GM12878 (cell line): Measurements from ENCODE around the gene SYNPO. TPM values are rescaled to one million over a fixed set of nuclear protein-coding genes. Genes with fewer than 3 reads are reported as not detected.

ENCODE experiments used
- ATAC-seq: fragments of 200-7000 bp; cut with Tn5 transposase; 3 replicates; pipeline ENCODE4 v1.9.1; 2020; ENCODE audit warnings: mild to moderate bottlenecking, moderate library complexity
- BruUV-seq: library from RNA; stranded (reverse); fragments of 400-500 nt; replicated peaks from 2 replicates; lab custom pipeline; 2021; lab: Mats Ljungman, UMichigan
- CTCF ChIA-PET: fragments of 300-600 bp; sonication (Branson Sonifier 250); formaldehyde crosslinking; extraction: SDS; loops from one replicate; lab custom pipeline; 2021; ENCODE audit warnings: inconsistent platforms; lab: Yijun Ruan, JAX
- POLR2A ChIA-PET: fragments of 350-600 bp; formaldehyde crosslinking; extraction: SDS; loops from one replicate; lab custom pipeline; 2021; ENCODE audit warnings: inconsistent platforms; lab: Charles Lee
- RAD21 ChIA-PET: fragments of 300-600 bp; sonication (Branson Sonifier 250); formaldehyde crosslinking; loops from one replicate; lab custom pipeline; 2023; ENCODE audit warnings: antibody characterized with exemption; ENCODE audit not compliant: unreplicated experiment; lab: Charles Lee
- SMC1A ChIA-PET: fragments of 300-600 bp; sonication (Branson Sonifier 250); formaldehyde crosslinking; loops from one replicate; lab custom pipeline; 2023; ENCODE audit not compliant: unreplicated experiment, uncharacterized antibody; lab: Charles Lee
- DNase-seq: peaks from one replicate; pipeline ENCODE4 v3.0.0-alpha.2; 2011; ENCODE audit warnings: low read depth, low spot score
- FAIRE-seq: peaks from 3 replicates; lab custom pipeline; 2011; peaks lifted over from hg19 to GRCh38; lab: Jason Lieb, UNC
- H2AFZ ChIP-seq: 2 replicates; pipeline ENCODE4 v1.6.0; 2011; ENCODE audit warnings: low read depth, low read length, control low read depth; ENCODE audit not compliant: control insufficient read depth
- H3K27ac ChIP-seq: 2 replicates; pipeline ENCODE4 v1.5.1; 2011; ENCODE audit warnings: control low read depth; ENCODE audit not compliant: control insufficient read depth, insufficient read depth
- H3K27me3 ChIP-seq, 2 experiments: replicated peaks in 1 of 2; 2 replicates each; pipeline versions ENCODE4 v1.6.0 to v1.6.1; 2011; ENCODE audit warnings: low read length in 1 of 2; ENCODE audit not compliant: control insufficient read depth in 2 of 2, insufficient read depth in 2 of 2
- H3K36me3 ChIP-seq, 2 experiments: 2 replicates each; pipeline ENCODE4 v1.5.1; 2011; ENCODE audit warnings: low read length in 1 of 2; ENCODE audit not compliant: control insufficient read depth in 2 of 2, insufficient read depth in 2 of 2
- H3K4me1 ChIP-seq: 2 replicates; pipeline ENCODE4 v1.6.1; 2011; ENCODE audit warnings: mild to moderate bottlenecking, low read length, moderate library complexity, mixed read lengths; ENCODE audit not compliant: control insufficient read depth, insufficient read depth
- H3K4me2 ChIP-seq: 2 replicates; pipeline ENCODE4 v1.6.0; 2011; ENCODE audit warnings: control low read depth; ENCODE audit not compliant: control insufficient read depth, insufficient read depth
- H3K4me3 ChIP-seq: fragments of 200-600 bp; sonication (generic); 2 replicates; pipeline ENCODE4 v1.5.1; 2016
- H3K79me2 ChIP-seq: 2 replicates; pipeline ENCODE4 v1.6.0; 2011; ENCODE audit warnings: low read length; ENCODE audit not compliant: control insufficient read depth, insufficient read depth
- H3K9ac ChIP-seq: 2 replicates; pipeline ENCODE4 v1.8.0; 2011; ENCODE audit warnings: low read length, control low read depth, mixed read lengths; ENCODE audit not compliant: control insufficient read depth, insufficient read depth
- H3K9me3 ChIP-seq: replicated peaks from 3 replicates; pipeline ENCODE4 v1.5.1; 2011; ENCODE audit warnings: mild to moderate bottlenecking, low read length; ENCODE audit not compliant: control insufficient read depth, insufficient read depth
- H4K20me1 ChIP-seq: 2 replicates; pipeline ENCODE4 v1.6.0; 2011; ENCODE audit not compliant: control insufficient read depth, insufficient read depth
- CREB1 ChIP-seq: IDR thresholded peaks from 2 replicates; pipeline ENCODE4 v1.6.1; 2012; ENCODE audit warnings: low read depth, mild to moderate bottlenecking, inconsistent platforms
- CREM ChIP-seq: IDR thresholded peaks from 2 replicates; pipeline ENCODE4 v1.6.1; 2014; ENCODE audit warnings: antibody characterized with exemption, low read depth
- E2F4 ChIP-seq: IDR thresholded peaks from 2 replicates; pipeline ENCODE4 v1.6.1; 2012; ENCODE audit warnings: low read depth, low read length, improper control_type of control experiment
- ETV6 ChIP-seq, 2 experiments: fragments of 450-650 bp in 1 of 2; IDR thresholded peaks in 1 of 2; conservative IDR thresholded peaks in 1 of 2; 2 replicates each; pipeline ENCODE4 v1.6.1; 2014; ENCODE audit warnings: antibody characterized with exemption in 1 of 2, borderline replicate concordance in 1 of 2, low read depth in 1 of 2, mild to moderate bottlenecking in 1 of 2, moderate library complexity in 1 of 2
- JUND ChIP-seq: IDR thresholded peaks from 2 replicates; pipeline ENCODE4 v1.6.1; 2012; ENCODE audit warnings: low read depth, mild to moderate bottlenecking, low read length, improper control_type of control experiment, moderate library complexity
- KAT2A ChIP-seq: conservative IDR thresholded peaks from 2 replicates; pipeline ENCODE4 v1.6.1; 2011; ENCODE audit warnings: low read depth, low read length; ENCODE audit not compliant: control insufficient read depth
- POU2F2 ChIP-seq: IDR thresholded peaks from 3 replicates; pipeline ENCODE4 v1.6.1; 2011; ENCODE audit warnings: low read depth, mild to moderate bottlenecking, low read length, borderline replicate concordance
- PRDM15 ChIP-seq: fragments of 450-650 bp; formaldehyde crosslinking; IDR thresholded peaks from 2 replicates; pipeline ENCODE4 v1.4.0; 2020; ENCODE audit warnings: mild to moderate bottlenecking, moderate library complexity
- SMAD1 ChIP-seq: fragments of 450-650 bp; IDR thresholded peaks from 2 replicates; pipeline ENCODE4 v1.6.1; 2018; ENCODE audit warnings: mild to moderate bottlenecking, low read depth; ENCODE audit not compliant: partially characterized antibody
- SMAD5 ChIP-seq: IDR thresholded peaks from 2 replicates; pipeline ENCODE4 v1.6.1; 2016; ENCODE audit warnings: antibody characterized with exemption, low read depth
- SREBF2 ChIP-seq: IDR thresholded peaks from 2 replicates; pipeline ENCODE4 v1.6.1; 2012; ENCODE audit warnings: mild to moderate bottlenecking, low read length
- TCF3 ChIP-seq: IDR thresholded peaks from 2 replicates; pipeline ENCODE4 v1.6.1; 2012; ENCODE audit warnings: low read depth, mild to moderate bottlenecking, low read length, borderline replicate concordance; ENCODE audit not compliant: insufficient read depth
- WRNIP1 ChIP-seq: IDR thresholded peaks from 2 replicates; pipeline ENCODE4 v1.6.1; 2011; ENCODE audit warnings: low read depth, low read length, improper control_type of control experiment, borderline replicate concordance
- ZNF274 ChIP-seq: IDR thresholded peaks from one replicate; pipeline ENCODE4 v1.8.0; 2011; ENCODE audit not compliant: insufficient read length, insufficient read depth
- ZNF592 ChIP-seq: fragments of 450-650 bp; IDR thresholded peaks from 2 replicates; pipeline ENCODE4 v1.6.1; 2017; ENCODE audit warnings: mild to moderate bottlenecking, moderate library complexity
- WGBS: methylation state at CpG from one replicate; pipeline ENCODE4 v1.1.6; 2016; ENCODE audit warnings: low lambda C conversion rate; ENCODE audit not compliant: insufficient replicate concordance, insufficient coverage; ENCODE audit errors: missing lambda C conversion rate; 5-methylcytosine and 5-hydroxymethylcytosine counted together
- in situ Hi-C: fragments of 300-500 bp; cut with MboI; formaldehyde crosslinking; loops from 9 replicates; pipeline ENCODE4 v1.14.3; 2018; ENCODE audit warnings: mixed read lengths
- intact Hi-C: fragments of 100-400 bp; cut with micrococcal nuclease; formaldehyde crosslinking; loops from one replicate; pipeline ENCODE4 v1.14.2; 2022; ENCODE audit not compliant: unreplicated experiment
- polyA plus RNA-seq, 11 experiments: library from polyadenylated mRNA; depleted of rRNA in 4 of 11; unstranded in 6 of 11; stranded (reverse) in 5 of 11; fragments of >200 nt; fragmentation: Nextera tagmentation in 4 of 11; fragmentation: Illumina TruSeq in 1 of 11; extraction: Ambion mirVana in 4 of 11; extraction: Trizol in 1 of 11; gene quantifications; 1 replicate in 1 of 11; 2 replicates in 10 of 11; pipeline versions ENCODE4 v1.2.1 to v1.2.3, GENCODE V29; 2011 to 2016; ENCODE audit warnings: inconsistent platforms in 2 of 11, missing spikeins in 2 of 11, low read depth in 1 of 11
- total RNA-seq, 4 experiments: library from RNA; depleted of rRNA in 3 of 4; stranded (reverse); fragments of >200 nt in 3 of 4; fragmentation: Illumina TruSeq in 1 of 4; extraction: Trizol in 1 of 4; gene quantifications; 2 replicates each; pipeline versions ENCODE4 v1.2.1 to v1.2.3, GENCODE V29; 2013 to 2021

SYNPO gene
- total and polyA plus RNA-seq, 10 of the 15 experiments (the other 5 are each of a cell fraction or from before 2014, with no cell fraction given): 0.77 to 21.0 (median 3.9) TPM

- in situ Hi-C loops (no loop called here), intact Hi-C loops (no loop called here)
- Histone ChIP-seq H3K9ac (no peak overlapping the region), H2AFZ (no peak overlapping the region), H3K36me3 (no peaks in the 10 kb centered on the region), H4K20me1 (no peaks in the 10 kb centered on the region), H3K79me2 (no peaks in the 10 kb centered on the region), H3K27me3 (no peaks in the 10 kb centered on the region; a peak in 1 of 4 replicates), H3K4me1 (no peaks in the 10 kb centered on the region), H3K4me3 (no peak overlapping the region), H3K4me2 (no peak overlapping the region), H3K9me3 (no peaks in the 10 kb centered on the region), H3K27ac (no peak overlapping the region)
- ChIA-PET CTCF (interaction anchor here (0.6 kb wide), 1 partner anchor 734 kb away, joined by 3 read pairs; no protein-coding TSS in a partner anchor), POLR2A (no interaction called here), RAD21 (no interaction called here), SMC1A (no interaction called here)
- no TSS peak for BruUV-seq
- TF ChIP-seq ZNF274: no peak
- no peak for TF ChIP-seq CREB1
- TF ChIP-seq KAT2A: no peak
- no peak for TF ChIP-seq SMAD1
- no peak for TF ChIP-seq SMAD5
- no peak for TF ChIP-seq ETV6 (conservative IDR thresholded peaks at IDR 0.05 in 1 of 2, IDR thresholded peaks at IDR 0.05 in 1 of 2; ENCODE audit: borderline replicate concordance in 1 of 2, low read depth in 1 of 2)
- TF ChIP-seq CREM: no peak
- no peak for TF ChIP-seq JUND
- no peak for TF ChIP-seq SREBF2
- TF ChIP-seq E2F4: no peak
- no peak for TF ChIP-seq PRDM15 (CRISPR knock-in tag)
- TF ChIP-seq ZNF592: no peak
- TF ChIP-seq POU2F2: no peak
- no peak for TF ChIP-seq WRNIP1
- TF ChIP-seq TCF3: no peak
- 61% methylated on average over 9 of the region's 9 CpGs for WGBS
- ATAC-seq: no peak; the same call in 2 of the 3 replicates
- no peak for DNase-seq
- FAIRE-seq: no peak
Measured at GRCh38 chr5:150606476-150606875, 34.0 kb upstream of the SYNPO start.
